Small intestine (tissue), 7 donors: ENCODE measurements around the gene BMPR1A. TPM values are rescaled to one million over a fixed set of nuclear protein-coding genes. Genes with fewer than 3 reads are reported as not detected.

Source experiments
- DNase-seq, 2 donors: peaks; one replicate each; pipeline versions ENCODE4 v3.0.0 to v3.0.0-alpha.2; 2013
- FAIRE-seq: peaks from 2 replicates; lab custom pipeline; 2012; peaks lifted over from hg19 to GRCh38; lab: Jason Lieb, UNC
- H3K27ac ChIP-seq, 3 donors: one replicate each; pipeline ENCODE4 v1.5.1; 2013; ENCODE audit warnings: low read length in 2 of 3, mild to moderate bottlenecking in 2 of 3, control low read depth in 1 of 3, inconsistent platforms in 1 of 3, low read depth in 1 of 3, moderate library complexity in 1 of 3
- H3K27me3 ChIP-seq, 3 donors: one replicate each; pipeline ENCODE4 v1.6.1; 2013; ENCODE audit warnings: low read length in 3 of 3, inconsistent platforms in 1 of 3; ENCODE audit not compliant: control insufficient read depth in 3 of 3, insufficient read depth in 3 of 3
- H3K36me3 ChIP-seq, 3 donors: one replicate each; pipeline ENCODE4 v1.6.1; 2013; ENCODE audit warnings: low read length in 3 of 3, inconsistent platforms in 1 of 3, low read depth in 1 of 3, mild to moderate bottlenecking in 1 of 3, moderate library complexity in 1 of 3; ENCODE audit not compliant: control insufficient read depth in 3 of 3, insufficient read depth in 2 of 3
- H3K4me1 ChIP-seq, 3 donors: one replicate each; pipeline ENCODE4 v1.6.1; 2013; ENCODE audit warnings: low read length in 2 of 3, inconsistent platforms in 1 of 3, low read depth in 1 of 3, mild to moderate bottlenecking in 1 of 3, moderate library complexity in 1 of 3; ENCODE audit not compliant: control insufficient read depth in 3 of 3, insufficient read depth in 2 of 3
- H3K4me3 ChIP-seq, 3 donors: one replicate each; pipeline ENCODE4 v1.5.1; 2013; ENCODE audit warnings: low read length in 3 of 3, control low read depth in 1 of 3, inconsistent platforms in 1 of 3, low read depth in 1 of 3, mild to moderate bottlenecking in 1 of 3, moderate library complexity in 1 of 3
- H3K9me3 ChIP-seq, 2 donors: one replicate each; pipeline ENCODE4 v1.6.1; 2013; ENCODE audit warnings: low read depth in 1 of 2, low read length in 1 of 2; ENCODE audit not compliant: control insufficient read depth in 2 of 2, insufficient read depth in 1 of 2
- WGBS, 3 donors: extraction: QIAGEN DNeasy Blood & Tissue Kit; methylation state at CpG; one replicate each; pipeline ENCODE4 v1.1.7; 2013; 5-methylcytosine and 5-hydroxymethylcytosine counted together
- polyA plus RNA-seq, 4 donors: library from polyadenylated mRNA; stranded (reverse) in 3 of 4; unstranded in 1 of 4; fragments of 200-250 nt in 3 of 4; fragments of 120-200 nt in 1 of 4; gene quantifications; one replicate each; pipeline versions ENCODE4 v1.2.1 to v1.2.3, GENCODE V29; 2013
- donor health status: healthy with polysubstance abuse.
- donor health status: control.
- donor health status: control.
- donor health status: Bipolar disorder and iron deficiency.
- donor health status: healthy.

The BMPR1A gene
- polyA plus RNA-seq, 4 donors = 3.4 to 40.2 (median 9.8) TPM

DNA sequence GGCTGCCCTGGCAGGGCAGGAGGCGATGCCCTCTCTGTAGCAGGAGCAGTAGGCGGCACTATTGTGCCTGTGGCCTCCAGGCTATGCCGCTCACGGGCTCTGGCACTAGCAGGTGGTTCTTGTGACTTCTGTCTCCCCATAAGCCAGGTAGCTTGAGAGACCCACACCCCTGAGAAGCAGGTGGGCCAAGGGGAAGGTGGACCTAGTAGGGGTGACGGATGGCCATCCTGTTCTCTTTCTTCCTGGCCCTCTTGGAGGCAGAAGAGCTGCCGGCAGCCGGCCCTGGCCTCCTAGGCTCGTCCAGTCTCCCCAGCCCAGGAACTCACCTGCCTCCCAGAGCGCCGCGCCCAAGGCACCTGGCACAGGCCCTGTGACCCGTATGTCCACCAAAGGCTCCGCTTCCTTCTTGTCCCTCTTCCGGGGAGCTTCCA lies 185.6 kb downstream of the BMPR1A start:
- FAIRE-seq (no peak), DNase-seq (peak in 1 of 2 donors; percentile 15)
- H3K9me3 ChIP-seq = peaks cover 0 to 5% of the 10 kb centered on the region in 2 donors
- H3K4me3 ChIP-seq = no peak overlapping the region
- H3K4me1 ChIP-seq = no peaks in the 10 kb centered on the region
- H3K36me3 ChIP-seq = no peaks in the 10 kb centered on the region
- peaks cover 0 to 32% (median 0%) of the 10 kb centered on the region in 3 donors for H3K27me3 ChIP-seq
- 61 to 89% (median 65%) methylated on average over 14 of the region's 14 CpGs for WGBS, 3 donors
- H3K27ac ChIP-seq = no peak overlapping the region

DNA sequence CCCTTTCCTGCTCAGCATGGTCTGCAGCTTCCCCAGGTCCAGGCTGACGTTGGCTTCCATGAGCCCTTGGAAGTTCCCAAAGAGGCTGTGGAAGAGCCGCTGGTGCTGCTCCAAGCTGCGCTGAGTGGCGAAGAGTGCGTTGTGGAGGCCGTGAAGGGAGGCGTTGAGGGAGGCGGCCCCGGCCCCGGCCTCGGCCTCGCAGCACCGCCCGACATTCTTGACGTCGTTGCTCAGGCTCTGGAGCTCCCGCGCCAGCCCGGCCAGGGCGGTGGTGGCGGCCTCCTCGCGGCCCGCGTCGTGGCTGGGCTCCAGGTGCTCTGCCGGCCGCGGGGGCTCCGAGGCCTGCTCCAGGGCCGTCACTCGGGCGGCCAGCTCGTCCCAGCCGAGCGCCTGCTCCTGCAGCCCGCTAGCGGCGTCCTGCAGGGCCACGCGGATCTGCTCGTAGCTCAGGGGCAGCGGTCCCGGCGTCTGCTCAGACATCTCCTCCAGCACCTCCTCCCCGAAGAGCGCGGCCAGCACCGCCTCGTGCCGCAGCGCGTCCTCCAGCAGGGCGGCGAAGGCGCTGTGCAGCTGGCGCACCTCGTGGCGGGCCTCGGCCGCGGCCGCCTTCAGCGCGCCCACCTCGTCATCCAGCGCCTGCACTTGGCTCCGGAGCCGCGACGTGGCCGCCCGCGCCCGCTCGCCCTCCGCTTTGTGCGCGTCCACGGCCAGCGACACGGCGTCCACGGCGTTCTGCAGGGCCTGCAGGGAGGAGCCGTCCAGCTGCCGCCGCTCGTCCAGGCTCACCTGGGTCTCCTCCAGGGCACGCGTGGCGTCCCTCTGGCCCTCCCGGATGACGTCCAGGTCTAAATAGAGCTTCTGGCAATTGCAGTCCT lies 186.3 kb downstream of the BMPR1A start:
- DNase-seq (peak; percentile 29 to 36), FAIRE-seq (no peak)
- Histone ChIP-seq H3K9me3 (peaks cover 0 to 5% of the 10 kb centered on the region in 2 donors), H3K27ac (no peak overlapping the region), H3K4me3 (no peak overlapping the region), H3K4me1 (no peaks in the 10 kb centered on the region), H3K36me3 (no peaks in the 10 kb centered on the region), H3K27me3 (peaks cover 0 to 32% (median 0%) of the 10 kb centered on the region in 3 donors)
- 59 to 71% (median 61%) methylated on average over 65 to 94 of the region's 94 CpGs for WGBS, 3 donors

DNA sequence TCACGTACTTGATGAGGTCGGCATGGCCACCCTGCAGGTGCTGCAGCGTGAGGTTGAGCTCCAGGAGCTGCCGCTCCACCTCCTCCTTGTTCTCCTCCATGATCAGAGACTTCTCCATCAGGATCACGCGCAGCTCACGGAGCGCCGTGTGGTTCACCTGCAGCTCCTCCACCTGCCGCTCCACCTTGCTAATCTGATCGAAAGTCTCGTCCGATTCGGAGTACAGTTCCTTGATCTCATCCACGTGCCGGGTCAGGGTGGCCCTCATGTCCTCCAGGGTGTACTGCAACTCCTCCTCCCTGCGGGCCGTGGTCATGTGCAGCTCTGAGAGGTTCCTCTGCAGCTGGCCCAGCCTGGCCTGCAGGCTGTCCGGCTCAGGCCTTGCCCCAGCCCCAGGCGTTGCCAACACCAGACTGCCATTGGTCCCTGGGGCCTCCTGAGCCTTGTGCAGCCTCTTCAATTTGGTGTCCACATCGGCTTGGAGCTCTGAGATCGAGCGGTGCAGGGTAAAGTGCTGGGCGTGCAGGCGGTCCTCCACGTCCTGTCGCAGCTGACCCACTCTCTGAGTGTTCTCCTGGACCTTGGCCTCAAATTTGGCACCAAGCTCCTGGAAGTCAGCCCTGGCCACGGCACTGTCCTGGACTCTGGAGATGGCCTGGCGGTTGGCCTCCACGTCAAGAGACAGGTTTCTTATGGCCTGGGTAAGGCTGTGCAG lies 187.1 kb downstream of the BMPR1A start:
- WGBS, 3 donors = 90 to 93% (median 92%) methylated on average over 30 of the region's 30 CpGs
- FAIRE-seq (no peak), DNase-seq (no peak)
- Histone ChIP-seq H3K27me3 (peaks cover 0 to 30% (median 0%) of the 10 kb centered on the region in 3 donors), H3K4me1 (no peaks in the 10 kb centered on the region), H3K27ac (no peak overlapping the region), H3K36me3 (no peaks in the 10 kb centered on the region), H3K9me3 (peaks cover 0 to 5% of the 10 kb centered on the region in 2 donors), H3K4me3 (no peak overlapping the region)

DNA sequence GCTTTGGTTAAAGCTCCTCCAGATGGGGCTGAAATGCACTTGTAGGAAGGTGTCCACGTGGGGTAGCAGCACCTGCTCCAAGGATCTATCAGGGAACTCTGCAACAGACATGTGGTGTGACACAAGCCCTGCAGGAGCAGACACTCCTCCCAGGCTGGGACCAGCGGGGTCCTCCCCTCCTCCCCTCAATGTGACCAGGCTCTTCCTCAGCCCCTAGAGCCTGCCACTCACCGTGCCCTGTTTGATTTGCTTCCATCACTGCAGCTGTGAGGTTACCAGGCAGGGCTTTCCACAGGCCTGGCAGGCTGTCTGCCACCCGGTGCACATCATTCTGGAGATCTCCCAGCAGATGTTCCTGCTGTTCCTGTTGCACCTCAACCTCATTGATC lies 187.6 kb downstream of the BMPR1A start:
- no peak for FAIRE-seq

DNA sequence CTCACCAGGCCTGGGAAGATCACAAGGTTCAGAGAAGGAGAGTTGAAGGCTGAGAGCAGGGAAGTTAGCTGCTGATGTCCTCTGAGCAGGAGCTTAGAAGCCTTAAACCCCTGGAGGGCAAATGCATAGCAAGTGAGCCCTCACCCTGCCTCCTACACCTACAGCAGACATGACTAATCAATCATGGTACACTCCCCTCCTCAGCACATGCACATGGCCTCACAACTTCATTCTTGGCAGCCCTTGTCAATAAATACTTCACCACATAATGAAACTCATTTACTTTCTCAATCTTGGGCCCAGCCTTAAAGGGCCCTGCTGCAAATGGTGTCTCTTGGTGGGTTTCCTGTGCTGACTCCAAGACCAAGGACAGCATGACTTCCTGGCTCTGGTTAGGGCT lies 188.1 kb downstream of the BMPR1A start:
- Histone ChIP-seq H3K9me3 (peaks cover 0 to 5% of the 10 kb centered on the region in 2 donors), H3K4me1 (no peaks in the 10 kb centered on the region), H3K36me3 (no peaks in the 10 kb centered on the region), H3K27me3 (peaks cover 0 to 29% (median 0%) of the 10 kb centered on the region in 3 donors), H3K4me3 (no peak overlapping the region), H3K27ac (no peak overlapping the region)
- no peak for FAIRE-seq
- no peak for DNase-seq

More for the DNA sequence above, 187.6 kb downstream of the BMPR1A start:
- H3K4me1 ChIP-seq = no peaks in the 10 kb centered on the region
- WGBS, 3 donors = 78 to 86% (median 82%) methylated on average over 4 of the region's 4 CpGs
- no peaks in the 10 kb centered on the region for H3K36me3 ChIP-seq
- no peak overlapping the region for H3K4me3 ChIP-seq
- H3K9me3 ChIP-seq = peaks cover 0 to 5% of the 10 kb centered on the region in 2 donors
- no peak for DNase-seq
- H3K27ac ChIP-seq = no peak overlapping the region
- H3K27me3 ChIP-seq = peaks cover 0 to 29% (median 0%) of the 10 kb centered on the region in 3 donors

DNA sequence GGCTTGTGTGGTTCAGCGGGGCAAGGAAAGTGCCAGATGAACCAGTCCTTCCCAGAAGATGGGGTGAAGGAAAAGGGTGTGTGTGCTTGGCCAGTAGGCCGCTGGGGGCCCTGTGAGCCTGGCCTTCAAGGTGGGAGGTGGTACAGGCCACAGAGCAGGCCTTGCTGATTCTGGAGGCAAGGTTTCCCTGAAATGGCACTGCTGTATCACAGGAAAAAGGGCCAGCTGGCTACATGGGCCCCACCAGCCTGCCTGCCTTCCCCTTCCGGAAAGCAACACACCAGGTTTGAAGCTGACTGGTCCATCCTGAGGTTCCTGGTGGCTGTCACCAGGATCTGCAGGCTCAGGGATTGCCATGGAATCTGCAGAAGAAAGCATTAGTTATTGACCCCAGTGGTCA lies 188.5 kb downstream of the BMPR1A start:
- Histone ChIP-seq H3K4me3 (no peak overlapping the region), H3K27me3 (peaks cover 0 to 29% (median 0%) of the 10 kb centered on the region in 3 donors), H3K4me1 (no peaks in the 10 kb centered on the region), H3K27ac (no peak overlapping the region), H3K36me3 (no peaks in the 10 kb centered on the region), H3K9me3 (peaks cover 0 to 5% of the 10 kb centered on the region in 2 donors)
- FAIRE-seq (no peak), DNase-seq (no peak)
- 88 to 96% (median 94%) methylated on average over 3 of the region's 3 CpGs for WGBS, 3 donors

DNA sequence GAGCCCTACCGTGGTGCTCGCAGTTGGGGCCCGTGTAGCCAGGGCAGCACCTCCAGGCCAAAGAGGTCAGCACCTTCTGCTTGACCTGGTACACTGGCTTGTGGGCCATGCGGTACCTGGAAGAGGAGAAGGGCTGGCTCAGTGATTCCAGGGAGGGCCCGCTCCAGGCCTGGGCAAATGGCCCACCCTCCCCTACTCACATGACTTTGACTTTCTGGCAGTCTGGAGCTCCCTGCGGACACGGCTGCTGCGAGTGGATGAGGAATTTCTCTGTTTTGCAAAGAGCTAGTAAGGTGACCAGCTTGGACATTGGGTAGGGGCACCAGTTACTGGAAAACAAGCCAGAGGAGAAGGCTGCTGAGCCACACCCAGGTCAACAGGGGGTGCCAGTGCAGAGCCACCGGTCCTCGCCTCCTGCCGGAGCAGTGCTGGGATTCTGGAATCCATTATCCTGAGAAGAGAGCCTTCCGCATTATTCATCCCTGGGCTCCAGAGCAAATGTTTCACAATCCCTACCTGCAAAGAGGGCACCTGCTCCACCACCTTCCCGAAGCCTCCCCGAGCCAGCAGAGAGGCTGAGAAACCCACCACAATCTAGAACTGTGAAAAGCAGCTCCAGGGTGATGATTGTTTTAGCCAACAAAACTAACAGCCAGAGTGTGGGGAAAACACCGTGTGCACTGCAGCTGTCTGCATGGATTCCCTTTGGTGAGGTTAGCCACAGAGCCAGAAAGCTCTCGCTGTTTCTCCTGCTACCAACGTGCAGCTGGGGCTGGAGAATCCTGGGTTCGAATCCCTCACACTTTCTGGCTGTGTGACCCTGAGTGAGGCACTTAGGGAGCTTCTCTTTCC lies 189.2 kb downstream of the BMPR1A start:
- H3K27ac ChIP-seq = no peak overlapping the region
- no peak overlapping the region for H3K4me3 ChIP-seq
- H3K27me3 ChIP-seq = peaks cover 0 to 29% (median 0%) of the 10 kb centered on the region in 3 donors
- DNase-seq (peak in 1 of 2 donors; percentile 22), FAIRE-seq (no peak)
- no peaks in the 10 kb centered on the region for H3K36me3 ChIP-seq
- H3K4me1 ChIP-seq = no peaks in the 10 kb centered on the region
- H3K9me3 ChIP-seq = peaks cover 0 to 5% of the 10 kb centered on the region in 2 donors
- WGBS, 3 donors = 60 to 65% (median 63%) methylated on average over 18 of the region's 18 CpGs
